ENCODE measurements around the gene CTNNA2. TPM values are rescaled to one million over a fixed set of nuclear protein-coding genes. Genes with fewer than 3 reads are reported as not detected.

The CTNNA2 gene
- total RNA-seq, 1 experiment from 2014 or later, result 0.54 TPM

DNA sequence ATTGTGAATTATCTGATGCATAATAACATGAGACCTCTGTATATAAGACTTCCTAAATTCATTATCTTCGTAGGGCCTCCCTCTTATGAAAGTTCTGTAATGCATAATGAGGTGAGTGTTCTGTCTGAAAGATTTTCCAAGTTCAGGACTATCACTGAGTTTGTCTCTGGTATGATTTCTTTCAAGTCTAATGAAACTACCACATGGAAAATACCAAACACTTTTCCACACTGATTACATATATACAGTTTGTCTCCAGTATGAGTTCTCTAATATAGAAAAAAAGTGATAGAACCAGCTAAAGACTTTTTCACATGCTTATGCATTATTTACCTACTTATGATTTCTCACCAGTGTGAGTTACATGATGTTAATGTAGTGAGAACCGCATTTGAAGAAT, 34.7 kb downstream of the CTNNA2 start:
- CTCF ChIA-PET, result no interaction called here
- H3K4me1 ChIP-seq (ENCODE audit: control insufficient read depth, insufficient read depth, low read length), result no peaks in the 10 kb centered on the region

DNA sequence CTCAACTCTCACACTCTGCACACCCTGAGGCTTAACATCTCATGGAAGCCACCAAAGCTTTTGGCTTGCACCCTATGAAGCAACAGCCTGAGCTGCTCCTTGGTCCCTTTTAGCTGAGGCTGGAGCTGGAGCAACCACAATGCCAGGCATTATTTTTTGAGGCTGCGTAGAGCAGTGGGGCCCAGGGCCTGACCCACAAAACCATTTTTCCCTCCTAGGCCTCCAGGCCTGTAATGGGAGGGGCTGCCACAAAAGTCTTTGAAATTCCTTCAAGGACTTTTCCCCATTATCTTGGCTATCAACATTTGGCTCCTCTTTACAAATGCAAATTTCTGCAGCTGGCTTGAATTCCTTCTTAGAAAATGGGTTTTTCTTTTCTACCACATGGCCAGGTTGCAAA, 39.8 kb downstream of the CTNNA2 start:
- DNase-seq (ENCODE audit: low read depth, low spot score) (no peak), ATAC-seq (no peak)
- no peak overlapping the region for H3K27ac ChIP-seq (ENCODE audit: low read length)
- H3K9me3 ChIP-seq (ENCODE audit: control insufficient read depth, insufficient read depth, low read depth, low read length), result peaks cover 35% of the 10 kb centered on the region
- no peaks in the 10 kb centered on the region for H3K4me1 ChIP-seq (ENCODE audit: control insufficient read depth, insufficient read depth, low read length)
- in situ Hi-C loops (cut with HindIII; ENCODE audit: low pct_unique_long_range_greater_than_20kb, low sequenced_read_pairs), result no loop called here
- TF ChIP-seq POLR2AphosphoS5 (IDR thresholded peaks at IDR 0.05; ENCODE audit: low read depth, low read length), result no peak
- TF ChIP-seq TCF7L2 (IDR thresholded peaks at IDR 0.05; ENCODE audit: low read depth, low read length), result no peak
- no peak for TF ChIP-seq SIN3A (IDR thresholded peaks at IDR 0.05; ENCODE audit: borderline replicate concordance, insufficient read depth, low read depth, low read length)
- TF ChIP-seq, protein P1, sequence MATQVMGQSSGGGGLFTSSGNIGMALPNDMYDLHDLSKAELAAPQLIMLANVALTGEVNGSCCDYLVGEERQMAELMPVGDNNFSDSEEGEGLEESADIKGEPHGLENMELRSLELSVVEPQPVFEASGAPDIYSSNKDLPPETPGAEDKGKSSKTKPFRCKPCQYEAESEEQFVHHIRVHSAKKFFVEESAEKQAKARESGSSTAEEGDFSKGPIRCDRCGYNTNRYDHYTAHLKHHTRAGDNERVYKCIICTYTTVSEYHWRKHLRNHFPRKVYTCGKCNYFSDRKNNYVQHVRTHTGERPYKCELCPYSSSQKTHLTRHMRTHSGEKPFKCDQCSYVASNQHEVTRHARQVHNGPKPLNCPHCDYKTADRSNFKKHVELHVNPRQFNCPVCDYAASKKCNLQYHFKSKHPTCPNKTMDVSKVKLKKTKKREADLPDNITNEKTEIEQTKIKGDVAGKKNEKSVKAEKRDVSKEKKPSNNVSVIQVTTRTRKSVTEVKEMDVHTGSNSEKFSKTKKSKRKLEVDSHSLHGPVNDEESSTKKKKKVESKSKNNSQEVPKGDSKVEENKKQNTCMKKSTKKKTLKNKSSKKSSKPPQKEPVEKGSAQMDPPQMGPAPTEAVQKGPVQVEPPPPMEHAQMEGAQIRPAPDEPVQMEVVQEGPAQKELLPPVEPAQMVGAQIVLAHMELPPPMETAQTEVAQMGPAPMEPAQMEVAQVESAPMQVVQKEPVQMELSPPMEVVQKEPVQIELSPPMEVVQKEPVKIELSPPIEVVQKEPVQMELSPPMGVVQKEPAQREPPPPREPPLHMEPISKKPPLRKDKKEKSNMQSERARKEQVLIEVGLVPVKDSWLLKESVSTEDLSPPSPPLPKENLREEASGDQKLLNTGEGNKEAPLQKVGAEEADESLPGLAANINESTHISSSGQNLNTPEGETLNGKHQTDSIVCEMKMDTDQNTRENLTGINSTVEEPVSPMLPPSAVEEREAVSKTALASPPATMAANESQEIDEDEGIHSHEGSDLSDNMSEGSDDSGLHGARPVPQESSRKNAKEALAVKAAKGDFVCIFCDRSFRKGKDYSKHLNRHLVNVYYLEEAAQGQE (IDR thresholded peaks at IDR 0.05; ENCODE audit: insufficient read depth in 1 of 2, low read depth in 2 of 2, low read length in 1 of 2), result no peak
- TF ChIP-seq, protein P2, sequence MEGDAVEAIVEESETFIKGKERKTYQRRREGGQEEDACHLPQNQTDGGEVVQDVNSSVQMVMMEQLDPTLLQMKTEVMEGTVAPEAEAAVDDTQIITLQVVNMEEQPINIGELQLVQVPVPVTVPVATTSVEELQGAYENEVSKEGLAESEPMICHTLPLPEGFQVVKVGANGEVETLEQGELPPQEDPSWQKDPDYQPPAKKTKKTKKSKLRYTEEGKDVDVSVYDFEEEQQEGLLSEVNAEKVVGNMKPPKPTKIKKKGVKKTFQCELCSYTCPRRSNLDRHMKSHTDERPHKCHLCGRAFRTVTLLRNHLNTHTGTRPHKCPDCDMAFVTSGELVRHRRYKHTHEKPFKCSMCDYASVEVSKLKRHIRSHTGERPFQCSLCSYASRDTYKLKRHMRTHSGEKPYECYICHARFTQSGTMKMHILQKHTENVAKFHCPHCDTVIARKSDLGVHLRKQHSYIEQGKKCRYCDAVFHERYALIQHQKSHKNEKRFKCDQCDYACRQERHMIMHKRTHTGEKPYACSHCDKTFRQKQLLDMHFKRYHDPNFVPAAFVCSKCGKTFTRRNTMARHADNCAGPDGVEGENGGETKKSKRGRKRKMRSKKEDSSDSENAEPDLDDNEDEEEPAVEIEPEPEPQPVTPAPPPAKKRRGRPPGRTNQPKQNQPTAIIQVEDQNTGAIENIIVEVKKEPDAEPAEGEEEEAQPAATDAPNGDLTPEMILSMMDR (IDR thresholded peaks at IDR 0.05), result no peak
- H3K36me3 ChIP-seq (ENCODE audit: control insufficient read depth, insufficient read depth, low read length), result no peaks in the 10 kb centered on the region
- H3K27me3 ChIP-seq (ENCODE audit: control insufficient read depth, insufficient read depth, low read length), result no peaks in the 10 kb centered on the region
- POLR2A ChIA-PET, result no interaction called here
- intact Hi-C loops (cut with micrococcal nuclease; ENCODE audit: unreplicated experiment), result no loop called here
- BruUV-seq (replicated peaks), result no TSS peak
- CTCF ChIA-PET, result no interaction called here
- no peak overlapping the region for H3K4me3 ChIP-seq (ENCODE audit: low read depth in 2 of 2, low read length in 2 of 2)

More for the DNA sequence above, 34.7 kb downstream of the CTNNA2 start:
- TF ChIP-seq TCF7L2 (IDR thresholded peaks at IDR 0.05; ENCODE audit: low read depth, low read length) (no peak), SIN3A (IDR thresholded peaks at IDR 0.05; ENCODE audit: borderline replicate concordance, insufficient read depth, low read depth, low read length) (no peak), POLR2AphosphoS5 (IDR thresholded peaks at IDR 0.05; ENCODE audit: low read depth, low read length) (no peak)
- TF ChIP-seq, protein P2 (IDR thresholded peaks at IDR 0.05), result no peak
- TF ChIP-seq, protein P1 (IDR thresholded peaks at IDR 0.05; ENCODE audit: insufficient read depth in 1 of 2, low read depth in 2 of 2, low read length in 1 of 2), result no peak
- ATAC-seq, result no peak
- Histone ChIP-seq H3K27ac (ENCODE audit: low read length) (no peak overlapping the region), H3K36me3 (ENCODE audit: control insufficient read depth, insufficient read depth, low read length) (no peaks in the 10 kb centered on the region), H3K27me3 (ENCODE audit: control insufficient read depth, insufficient read depth, low read length) (no peaks in the 10 kb centered on the region), H3K4me3 (ENCODE audit: low read depth in 2 of 2, low read length in 2 of 2) (no peak overlapping the region), H3K9me3 (ENCODE audit: control insufficient read depth, insufficient read depth, low read depth, low read length) (peaks cover 62% of the 10 kb centered on the region)
- in situ Hi-C loops (cut with HindIII; ENCODE audit: low pct_unique_long_range_greater_than_20kb, low sequenced_read_pairs) (no loop called here), intact Hi-C loops (cut with micrococcal nuclease; ENCODE audit: unreplicated experiment) (no loop called here)
- POLR2A ChIA-PET, result no interaction called here
- DNase-seq (ENCODE audit: low read depth, low spot score), result no peak
- no TSS peak for BruUV-seq (replicated peaks)

All from Panc1 (cell line).